Activated CD8-positive, alpha-beta memory T cell treated with anti-CD3 and anti-CD28 coated beads, Interleukin-2, amount 50 U/mL, for 4 hours (primary cell): Measurements from ENCODE around the gene SCG5.
"Not testable (repeated sequence)": the region's sequence is repeated elsewhere in the genome, so short reads cannot be mapped to it uniquely, and the experiment has no call there.

Source experiments
- DNase-seq: peaks from one replicate; pipeline ENCODE4 v3.0.0-alpha.2; 2020

Gene SCG5

GRCh38 chr15:32641517-32642059 is at the start of gene SCG5:
SCG5 (plus strand) TSS chr15:32641710; CDS start chr15:32643593, 1,883 bp downstream.
- DNase-seq: no peak

GRCh38 chr15:32593151-32593550 is 48.4 kb upstream of the SCG5 start, which contains the start of gene GOLGA8N:
GOLGA8N (plus strand) TSS chr15:32593456.
- not testable (repeated sequence) for DNase-seq

- DNase-seq: not testable (repeated sequence)
These were observed 32.0 kb upstream of the SCG5 start for GRCh38 chr15:32609518-32609917.

- DNase-seq: not testable (repeated sequence)
These were observed 30.8 kb upstream of the SCG5 start for GRCh38 chr15:32610719-32611118.

- not testable (repeated sequence) for DNase-seq
These were observed 26.8 kb upstream of the SCG5 start for GRCh38 chr15:32614712-32615050.

- peak; percentile 78 for DNase-seq
These were observed 26.2 kb upstream of the SCG5 start, which contains the start of gene ARHGAP11A for GRCh38 chr15:32615051-32615870. ARHGAP11A (plus strand) TSS chr15:32615504; CDS start chr15:32616212, 708 bp downstream.

GRCh38 chr15:32615871-32616426 is 25.6 kb upstream of the SCG5 start:
- not testable (repeated sequence) for DNase-seq

- DNase-seq: no peak
These were observed 5.1 kb upstream of the SCG5 start for GRCh38 chr15:32636410-32636809.

- no peak for DNase-seq
These were observed 4.5 kb upstream of the SCG5 start for GRCh38 chr15:32636908-32637567.

GRCh38 chr15:32637704-32638103 is 3.8 kb upstream of the SCG5 start:
- no peak for DNase-seq

GRCh38 chr15:32642667-32643435 is 1.3 kb downstream of the SCG5 start:
- no peak for DNase-seq

- no peak for DNase-seq
These were observed 2.5 kb downstream of the SCG5 start for GRCh38 chr15:32643907-32644445.

GRCh38 chr15:32646291-32646690 is 4.8 kb downstream of the SCG5 start:
- DNase-seq: no peak

- no peak for DNase-seq
These were observed 7.8 kb downstream of the SCG5 start for GRCh38 chr15:32649342-32649741.

GRCh38 chr15:32651229-32651837 is 9.8 kb downstream of the SCG5 start:
- peak; percentile 39 for DNase-seq

- DNase-seq: no peak
These were observed 10.7 kb downstream of the SCG5 start for GRCh38 chr15:32652178-32652577.

- no peak for DNase-seq
These were observed 14.6 kb downstream of the SCG5 start for GRCh38 chr15:32656091-32656490.

- no peak for DNase-seq
These were observed 15.0 kb downstream of the SCG5 start for GRCh38 chr15:32656496-32656895.

- no peak for DNase-seq
These were observed 15.8 kb downstream of the SCG5 start for GRCh38 chr15:32657198-32657883.

- DNase-seq: no peak
These were observed 16.4 kb downstream of the SCG5 start for GRCh38 chr15:32657941-32658340.
